Ovary (tissue), 3 donors: ENCODE measurements around the gene KPTN.

Source experiments
- CTCF ChIP-seq, 3 donors: fragments of 450-650 bp in 2 of 3; fragments of 200-600 bp in 1 of 3; IDR thresholded peaks; one replicate each; pipeline versions ENCODE4 v1.5.1 to v1.8.0; 2016 to 2022; ENCODE audit warnings: antibody characterized with exemption in 3 of 3, mild to moderate bottlenecking in 1 of 3
- EP300 ChIP-seq: sonication (generic); formaldehyde crosslinking; IDR thresholded peaks from one replicate; pipeline ENCODE4 v1.6.1; 2017; ENCODE audit warnings: antibody characterized with exemption
- POLR2A ChIP-seq: fragments of 450-650 bp; IDR thresholded peaks from one replicate; pipeline ENCODE4 v1.6.1; 2017; ENCODE audit warnings: antibody characterized with exemption, mild to moderate bottlenecking, moderate library complexity
- donor health status: DM: no; HTN: no; CAD: no.

- no peak for TF ChIP-seq CTCF (IDR thresholded peaks at IDR 0.05)
- no peak for TF ChIP-seq POLR2A
- TF ChIP-seq EP300, result no peak
Observed at GRCh38 chr19:47503826-47504150, 19.8 kb upstream of the KPTN start.
